Hepatocyte (in vitro differentiated cells): ENCODE data around the gene RAB11FIP2. TPM values are rescaled to one million over a fixed set of nuclear protein-coding genes. Genes with fewer than 3 reads are reported as not detected.
"Not testable (repeated sequence)": the region's sequence is repeated elsewhere in the genome, so short reads cannot be mapped to it uniquely, and the experiment has no call there.

Experiments
- DNase-seq: peaks from one replicate; pipeline ENCODE4 v3.0.0-alpha.2; 2016; ENCODE audit warnings: low spot score
- H2AFZ ChIP-seq: fragments of 200-600 bp; sonication (generic); 2 replicates; pipeline ENCODE4 v1.6.0; 2016; ENCODE audit warnings: antibody characterized with exemption, mild to moderate bottlenecking
- H3K27ac ChIP-seq: fragments of 200-600 bp; sonication (generic); 2 replicates; pipeline ENCODE4 v1.5.1; 2016; ENCODE audit warnings: mild to moderate bottlenecking
- H3K27me3 ChIP-seq: fragments of 200-600 bp; sonication (generic); 2 replicates; pipeline ENCODE4 v1.6.1; 2016
- H3K36me3 ChIP-seq: fragments of 200-600 bp; sonication (generic); replicated peaks from 2 replicates; pipeline ENCODE4 v1.5.1; 2016; ENCODE audit warnings: low read depth; ENCODE audit not compliant: insufficient read depth
- H3K4me1 ChIP-seq: fragments of 200-600 bp; sonication (generic); 2 replicates; pipeline ENCODE4 v1.5.1; 2016; ENCODE audit warnings: mild to moderate bottlenecking, moderate library complexity; ENCODE audit not compliant: insufficient read depth
- H3K4me2 ChIP-seq: fragments of 200-600 bp; sonication (generic); 2 replicates; pipeline ENCODE4 v1.6.0; 2016
- H3K4me3 ChIP-seq: fragments of 200-600 bp; sonication (generic); 2 replicates; pipeline ENCODE4 v1.5.1; 2016; ENCODE audit warnings: mild to moderate bottlenecking
- H3K79me2 ChIP-seq: fragments of 200-600 bp; sonication (generic); 2 replicates; pipeline ENCODE4 v1.6.0; 2017; ENCODE audit warnings: mild to moderate bottlenecking
- H3K9me2 ChIP-seq: fragments of 200-600 bp; sonication (generic); replicated peaks from 2 replicates; pipeline ENCODE4 v1.6.0; 2017; ENCODE audit warnings: mild to moderate bottlenecking; ENCODE audit not compliant: insufficient read depth
- H3K9me3 ChIP-seq: fragments of 200-600 bp; sonication (generic); 2 replicates; pipeline ENCODE4 v1.5.1; 2016; ENCODE audit warnings: low read depth, mild to moderate bottlenecking
- H4K20me1 ChIP-seq: fragments of 200-600 bp; sonication (generic); 2 replicates; pipeline ENCODE4 v1.6.0; 2016; ENCODE audit warnings: mild to moderate bottlenecking; ENCODE audit not compliant: insufficient read depth, poor library complexity, severe bottlenecking
- CTCF ChIP-seq: fragments of 200-600 bp; sonication (generic); IDR thresholded peaks from 2 replicates; pipeline ENCODE4 v1.5.1; 2016; ENCODE audit warnings: antibody characterized with exemption, mild to moderate bottlenecking; ENCODE audit not compliant: poor library complexity
- EZH2 ChIP-seq: fragments of 200-600 bp; sonication (generic); IDR thresholded peaks from 2 replicates; pipeline ENCODE4 v1.6.1; 2016; ENCODE audit warnings: antibody characterized with exemption, mild to moderate bottlenecking, borderline replicate concordance
- EZH2phosphoT487 ChIP-seq: fragments of 200-600 bp; sonication (generic); IDR thresholded peaks from one replicate; pipeline ENCODE4 v1.6.1; 2018; ENCODE audit warnings: antibody characterized with exemption, mild to moderate bottlenecking, low read depth, moderate library complexity; ENCODE audit not compliant: unreplicated experiment, severe bottlenecking
- WGBS: methylation state at CpG from one replicate; pipeline ENCODE4 v1.1.6; 2016; ENCODE audit warnings: low lambda C conversion rate; ENCODE audit errors: missing lambda C conversion rate; 5-methylcytosine and 5-hydroxymethylcytosine counted together
- polyA plus RNA-seq: library from polyadenylated mRNA; unstranded; fragments of >200 nt; fragmentation: Nextera tagmentation; extraction: Ambion mirVana; gene quantifications from 2 replicates; pipeline ENCODE4 v1.2.1, GENCODE V29; 2016
- total RNA-seq: library from RNA; depleted of rRNA; stranded (reverse); fragments of >200 nt; gene quantifications from 2 replicates; pipeline ENCODE4 v1.2.3, GENCODE V29; 2014

The RAB11FIP2 gene
- total and polyA plus RNA-seq, 2 experiments from 2014 or later = 9.7 to 32.5 TPM

GRCh38 chr10:118080817-118081216, 34.1 kb upstream of the RAB11FIP2 start:
- H4K20me1 ChIP-seq = no peaks in the 10 kb centered on the region
- no peak overlapping the region for H2AFZ ChIP-seq
- DNase-seq = no peak
- no peak overlapping the region for H3K4me3 ChIP-seq
- H3K9me2 ChIP-seq = no peaks in the 10 kb centered on the region
- H3K4me2 ChIP-seq = no peak overlapping the region
- H3K27ac ChIP-seq = no peak overlapping the region
- H3K36me3 ChIP-seq = no peaks in the 10 kb centered on the region
- TF ChIP-seq CTCF (no peak), EZH2phosphoT487 (no peak)
- H3K4me1 ChIP-seq = no peaks in the 10 kb centered on the region
- H3K79me2 ChIP-seq = no peaks in the 10 kb centered on the region
- no peaks in the 10 kb centered on the region for H3K27me3 ChIP-seq
- H3K9me3 ChIP-seq = no peaks in the 10 kb centered on the region
- 93% methylated on average over 4 of the region's 4 CpGs for WGBS

DNA sequence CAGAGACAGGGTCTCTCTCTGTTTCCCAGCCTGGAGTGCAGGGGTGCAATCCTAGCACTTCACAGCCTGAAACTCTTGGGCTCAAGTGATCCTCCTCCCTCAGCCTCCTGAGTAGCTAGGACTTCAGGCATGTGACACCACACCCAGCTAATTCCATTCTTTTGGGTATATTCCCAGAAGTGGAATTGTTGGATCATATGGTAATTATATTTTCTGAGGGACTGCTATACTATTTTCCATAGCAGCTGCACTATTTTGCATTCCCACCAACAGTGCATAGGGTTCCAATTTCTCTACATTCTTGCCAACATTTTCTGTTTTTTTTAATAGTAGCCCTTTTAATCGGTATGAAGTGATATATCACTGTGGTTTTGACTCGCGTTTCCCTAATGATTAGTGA, 30.0 kb upstream of the RAB11FIP2 start:
- H3K36me3 ChIP-seq = no peaks in the 10 kb centered on the region
- H3K27me3 ChIP-seq = no peaks in the 10 kb centered on the region
- H3K27ac ChIP-seq = no peak overlapping the region
- TF ChIP-seq EZH2 (no peak), CTCF (no peak), EZH2phosphoT487 (no peak)
- no peaks in the 10 kb centered on the region for H3K9me3 ChIP-seq
- H4K20me1 ChIP-seq = no peaks in the 10 kb centered on the region
- no peaks in the 10 kb centered on the region for H3K79me2 ChIP-seq
- no peaks in the 10 kb centered on the region for H3K4me1 ChIP-seq
- no peak for DNase-seq
- WGBS = 98% methylated on average over 3 of the region's 3 CpGs
- H3K9me2 ChIP-seq = no peaks in the 10 kb centered on the region
- no peak overlapping the region for H3K4me2 ChIP-seq
- no peak overlapping the region for H2AFZ ChIP-seq
- H3K4me3 ChIP-seq = no peak overlapping the region

GRCh38 chr10:118072840-118073239, 26.1 kb upstream of the RAB11FIP2 start:
- no peak for DNase-seq
- Histone ChIP-seq H3K4me3 (no peak overlapping the region), H3K4me2 (no peak overlapping the region), H3K4me1 (no peaks in the 10 kb centered on the region), H3K79me2 (no peaks in the 10 kb centered on the region), H3K9me3 (no peaks in the 10 kb centered on the region), H3K36me3 (no peaks in the 10 kb centered on the region), H2AFZ (no peak overlapping the region), H3K9me2 (no peaks in the 10 kb centered on the region), H4K20me1 (no peaks in the 10 kb centered on the region), H3K27ac (no peak overlapping the region), H3K27me3 (no peaks in the 10 kb centered on the region)
- TF ChIP-seq CTCF (no peak), EZH2phosphoT487 (no peak), EZH2 (no peak)
- WGBS = 100% methylated on average over 1 of the region's 1 CpG

GRCh38 chr10:118067389-118067788, 20.6 kb upstream of the RAB11FIP2 start:
- DNase-seq, H3K36me3 ChIP-seq, H3K4me2 ChIP-seq, H3K79me2 ChIP-seq, H3K9me2 ChIP-seq, H3K27ac ChIP-seq, H3K9me3 ChIP-seq, H3K27me3 ChIP-seq, H2AFZ ChIP-seq, H4K20me1 ChIP-seq, H3K4me3 ChIP-seq: not testable (repeated sequence)
- H3K4me1 ChIP-seq = peaks cover 11% of the 10 kb centered on the region
- 88% methylated on average over 1 of the region's 1 CpG for WGBS
